Measurements from ENCODE around the gene CBLB.

CBLB gene

DNA sequence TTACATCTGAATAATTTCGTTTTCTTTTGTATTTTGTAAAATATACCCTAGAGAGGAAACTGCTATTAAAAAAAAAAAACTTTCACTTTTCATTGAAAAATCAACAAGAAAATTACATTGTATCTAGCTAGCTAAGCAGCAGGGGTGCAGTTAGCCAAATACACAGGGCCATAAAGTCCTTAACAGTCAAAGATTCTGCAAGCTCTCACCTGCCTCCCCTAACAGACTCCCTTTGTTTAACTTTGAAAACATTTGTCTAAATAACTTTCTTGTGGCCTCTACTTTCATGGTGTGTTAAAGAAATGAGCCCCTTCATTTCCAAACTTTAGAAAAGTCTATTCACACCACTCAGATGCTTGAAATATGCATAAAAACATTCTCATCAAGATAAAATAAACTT, 23.3 kb downstream of the CBLB start:
- no peak for DNase-seq (ENCODE audit: low spot score)

DNA sequence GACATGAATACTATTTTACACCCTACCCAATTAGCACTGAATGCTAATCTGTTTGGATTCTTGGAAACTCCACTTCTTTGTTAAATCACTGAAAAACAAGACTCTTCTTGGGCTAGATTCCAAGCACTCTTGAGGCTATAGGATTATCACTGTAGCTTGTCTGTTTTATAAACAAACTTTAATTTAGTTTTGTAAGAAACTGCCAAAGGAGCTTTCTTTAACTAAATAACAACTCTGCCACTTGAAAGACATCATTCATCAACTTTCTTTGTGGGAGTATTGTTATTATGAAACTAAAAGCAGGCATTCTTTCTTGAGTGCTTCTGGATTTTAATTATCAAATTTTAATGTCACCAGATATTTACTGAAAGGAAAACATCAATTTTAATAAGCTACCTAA, 24.1 kb downstream of the CBLB start:
- no peak for DNase-seq (ENCODE audit: low spot score)

DNA sequence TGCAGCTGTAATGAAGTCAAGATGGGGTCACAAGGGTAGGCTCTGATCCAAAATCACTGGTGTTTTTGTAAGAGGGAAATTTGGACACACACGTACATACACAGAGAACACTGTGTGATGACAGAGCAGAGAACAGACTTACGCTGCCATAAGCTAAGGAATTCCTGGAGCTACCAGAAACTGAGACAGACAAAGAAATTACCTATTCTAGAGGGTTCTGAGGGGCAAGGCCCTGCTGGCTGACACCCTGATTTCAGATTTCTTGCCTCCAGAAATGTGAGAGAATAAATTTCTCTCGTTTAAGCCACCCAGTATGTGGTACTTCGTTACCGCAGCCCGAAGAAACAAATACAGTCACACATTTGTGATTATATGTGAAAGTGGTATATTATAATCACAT, 24.8 kb downstream of the CBLB start:
- peak; percentile 70 for DNase-seq (ENCODE audit: low spot score)

DNA sequence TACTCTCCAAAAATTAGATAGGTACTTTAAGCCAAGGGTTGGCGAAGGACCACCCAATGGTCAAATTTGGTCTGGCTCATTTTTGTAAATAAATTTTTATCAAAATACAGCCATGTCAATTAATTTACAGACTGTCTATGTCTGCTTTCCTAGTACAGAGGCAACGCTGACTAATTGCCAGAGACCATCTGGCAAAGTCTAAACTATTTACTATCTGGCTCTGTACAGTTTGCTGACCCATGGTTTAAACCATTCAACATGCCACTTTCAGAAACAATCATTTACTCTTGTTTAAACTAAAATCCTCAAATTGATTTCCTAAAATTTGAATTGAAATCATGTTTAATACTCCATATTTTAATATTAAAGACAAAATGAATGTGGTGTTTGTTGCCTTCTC, 25.9 kb downstream of the CBLB start:
- DNase-seq (ENCODE audit: low spot score), result peak; percentile 75

DNA sequence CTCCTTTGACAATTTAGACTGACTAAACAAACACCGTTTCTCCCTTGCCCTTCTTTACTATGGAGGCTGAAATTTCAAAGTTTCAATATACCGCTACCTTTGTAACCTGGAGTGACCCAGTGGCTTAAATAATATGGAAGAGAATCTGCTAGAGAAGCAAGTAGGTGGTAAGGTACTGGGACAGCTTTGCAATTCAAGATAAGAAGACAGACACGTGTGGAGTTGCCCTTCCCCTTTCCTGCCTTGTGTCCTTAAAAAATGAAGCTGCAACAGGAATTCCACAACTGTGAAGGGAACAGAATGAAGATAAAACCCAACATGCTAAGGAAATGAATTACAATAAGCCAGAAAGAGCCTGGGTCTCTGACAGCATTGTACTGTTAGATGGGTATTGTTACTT, 26.4 kb downstream of the CBLB start:
- no peak for DNase-seq (ENCODE audit: low spot score)

DNA sequence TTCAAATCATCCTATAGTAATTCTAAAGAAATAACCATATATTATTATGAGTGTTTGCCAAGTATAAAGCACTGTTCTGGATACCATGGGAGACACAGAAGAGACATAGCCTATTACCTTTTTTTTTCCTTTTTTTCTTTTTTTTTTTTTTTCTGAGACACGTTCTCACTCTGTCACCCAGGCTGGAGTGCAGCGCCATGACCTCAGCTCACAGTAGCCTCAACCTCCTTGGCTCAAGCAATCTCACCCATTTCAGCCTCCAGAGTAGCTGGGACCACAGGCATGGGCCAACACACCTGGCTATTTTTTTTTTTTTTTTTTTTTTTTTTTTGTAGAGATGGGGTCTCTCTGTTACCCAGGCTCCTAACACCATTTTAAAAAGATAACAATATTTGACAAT, 30.9 kb downstream of the CBLB start:
- no peak for DNase-seq (ENCODE audit: low spot score)

DNA sequence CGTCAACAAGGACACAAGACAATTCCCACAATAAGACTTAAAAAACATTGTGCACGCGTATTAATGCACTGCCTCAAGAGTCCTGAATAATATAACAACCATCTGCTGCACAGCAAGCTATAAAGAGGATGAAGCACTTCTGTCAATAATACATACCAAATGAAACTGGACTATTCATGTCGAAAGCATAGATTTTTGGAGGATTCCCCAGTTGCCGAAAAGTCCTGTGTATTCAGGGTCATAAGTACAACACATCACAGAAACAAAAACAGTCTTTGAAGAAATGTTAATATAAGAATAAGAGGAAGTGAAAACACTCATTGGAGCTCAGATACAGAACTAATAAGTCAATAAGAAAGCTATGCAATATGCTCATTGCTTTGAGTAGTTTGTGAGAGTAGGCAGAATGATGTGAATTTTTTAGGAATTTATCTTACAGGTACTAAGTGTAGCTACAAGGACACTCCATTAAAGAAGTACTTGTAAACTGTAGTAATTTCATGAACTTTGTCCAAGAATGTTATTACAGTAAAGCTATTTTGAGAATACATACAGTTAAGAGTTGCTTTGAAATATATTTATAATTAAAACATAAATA, 31.6 kb downstream of the CBLB start:
- DNase-seq (ENCODE audit: low spot score), result peak; percentile 83

DNA sequence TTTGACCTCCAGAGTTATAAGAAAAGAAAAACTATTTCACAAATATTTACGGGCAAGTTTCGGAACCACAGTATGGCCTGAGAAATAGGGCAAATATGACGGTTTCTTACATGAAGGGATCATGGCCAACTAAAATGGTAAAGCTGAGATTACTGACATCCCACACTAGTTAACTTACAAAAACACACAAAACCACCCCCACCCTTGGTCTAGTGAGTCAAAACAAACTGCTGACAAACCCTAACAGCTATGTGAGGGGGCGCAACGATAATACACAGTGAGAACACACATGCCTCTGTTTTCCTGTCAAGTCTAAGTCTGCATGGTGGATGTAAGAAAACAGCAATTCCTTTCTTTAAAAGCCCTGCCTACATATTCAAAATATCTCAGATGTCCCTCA, 32.3 kb downstream of the CBLB start:
- peak; percentile 55 for DNase-seq (ENCODE audit: low spot score)

DNA sequence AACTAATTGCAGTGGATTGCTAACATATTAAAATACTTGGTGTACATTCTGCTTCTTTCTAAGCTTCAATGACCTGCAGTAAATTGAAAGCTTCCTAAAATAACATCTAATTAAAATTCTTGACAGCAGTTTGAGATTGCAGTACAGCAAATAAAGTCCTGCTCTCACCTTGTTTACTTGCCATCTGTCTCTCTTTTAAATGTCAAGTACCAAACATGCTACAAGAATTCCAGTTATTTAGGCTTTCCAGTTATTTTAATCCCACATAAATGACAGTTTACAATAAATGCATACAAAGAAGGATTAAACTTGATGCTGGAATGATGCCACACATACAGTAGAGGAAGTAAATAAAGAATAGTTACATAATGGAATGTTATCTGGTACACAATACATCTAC, 33.2 kb downstream of the CBLB start:
- peak; percentile 94 for DNase-seq (ENCODE audit: low spot score)

DNA sequence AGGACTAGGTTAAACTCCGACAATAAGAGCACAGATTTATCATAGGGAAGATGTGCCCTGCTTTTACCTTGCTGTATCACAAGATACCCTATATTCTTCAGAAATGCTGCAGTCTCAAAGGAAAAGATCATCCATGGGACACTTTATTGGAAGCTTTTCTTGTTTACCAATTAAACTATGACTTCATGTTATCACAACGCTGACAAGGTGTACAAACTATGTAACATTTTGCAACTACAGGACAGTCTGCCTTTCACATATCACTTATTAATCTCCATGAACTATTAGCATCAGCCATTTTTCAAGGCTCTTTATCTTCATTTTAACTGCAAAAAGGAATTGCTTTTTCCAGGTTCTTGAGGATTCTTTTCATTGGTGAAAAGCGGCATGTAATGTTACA, 34.0 kb downstream of the CBLB start:
- DNase-seq (ENCODE audit: low spot score), result no peak

DNA sequence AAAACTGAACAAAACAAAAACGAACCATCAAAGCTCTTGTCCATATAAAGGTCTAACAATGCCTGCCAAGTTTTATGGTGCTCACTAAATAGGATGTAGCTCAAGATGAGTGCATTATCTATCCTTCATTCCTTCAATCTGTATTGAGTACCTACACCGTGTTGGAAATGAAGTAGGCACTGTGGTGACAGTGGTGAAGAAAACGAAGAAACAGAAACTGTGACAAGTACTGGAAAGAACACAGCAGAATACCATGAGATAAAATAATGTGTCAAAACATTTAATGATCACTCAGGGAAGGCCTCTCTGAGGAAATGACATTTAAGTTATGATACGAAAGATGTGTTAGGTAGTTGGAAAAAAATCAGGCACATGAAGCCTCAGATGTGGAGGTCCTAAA, 36.2 kb downstream of the CBLB start:
- DNase-seq (ENCODE audit: low spot score), result no peak

DNA sequence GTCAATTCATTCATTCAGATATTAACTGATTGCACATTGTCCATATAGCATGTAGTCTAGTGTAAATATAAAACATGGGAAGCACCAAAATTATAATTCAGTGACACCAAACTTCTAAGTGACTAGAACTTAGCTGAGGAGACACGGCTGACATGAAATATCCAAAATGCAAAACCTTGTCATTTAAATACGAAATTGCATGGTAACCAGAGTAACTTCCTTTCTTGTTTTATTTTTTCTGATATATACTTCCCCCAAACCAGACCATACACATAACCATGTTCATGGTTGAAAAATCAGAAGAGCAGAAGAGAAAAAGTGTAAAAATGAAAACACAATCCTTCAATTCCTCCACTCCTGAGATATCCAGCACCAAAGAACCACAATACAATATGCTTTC, 38.0 kb downstream of the CBLB start:
- no peak for DNase-seq (ENCODE audit: low spot score)

DNA sequence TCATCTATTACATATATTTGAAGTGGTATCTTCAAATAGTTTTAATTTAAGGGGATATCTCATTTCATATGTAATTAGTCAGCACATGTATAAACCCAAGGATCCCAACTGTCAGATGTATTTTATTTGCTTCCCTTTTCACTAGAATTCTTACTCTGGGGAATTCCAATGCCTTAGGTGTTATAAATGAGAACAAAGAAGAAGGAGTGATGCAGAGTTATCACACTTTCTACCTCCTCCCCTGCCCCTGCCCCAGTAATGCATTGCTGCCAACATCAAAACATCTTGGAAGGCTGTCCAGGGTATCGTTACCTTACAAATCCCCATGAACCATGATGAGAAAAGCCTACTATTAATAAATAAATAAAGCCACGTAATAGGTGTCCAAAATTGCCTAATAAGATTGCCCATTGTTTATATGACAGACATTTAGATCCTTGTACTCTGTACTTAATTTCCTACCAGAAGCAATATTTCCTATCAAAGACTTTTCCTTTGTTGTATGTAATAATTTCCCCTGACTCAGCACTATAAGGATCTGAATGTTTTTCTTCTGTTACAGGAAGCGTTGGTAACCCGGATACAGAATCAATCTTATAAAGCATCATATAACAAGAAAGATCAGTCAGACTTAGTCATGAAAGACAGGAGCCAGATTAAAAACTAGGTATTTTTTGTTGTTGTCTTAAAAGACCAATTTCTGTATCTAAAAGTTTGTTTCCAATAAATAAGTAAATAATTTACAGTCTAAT, 38.8 kb downstream of the CBLB start:
- no peak for DNase-seq (ENCODE audit: low spot score)

DNA sequence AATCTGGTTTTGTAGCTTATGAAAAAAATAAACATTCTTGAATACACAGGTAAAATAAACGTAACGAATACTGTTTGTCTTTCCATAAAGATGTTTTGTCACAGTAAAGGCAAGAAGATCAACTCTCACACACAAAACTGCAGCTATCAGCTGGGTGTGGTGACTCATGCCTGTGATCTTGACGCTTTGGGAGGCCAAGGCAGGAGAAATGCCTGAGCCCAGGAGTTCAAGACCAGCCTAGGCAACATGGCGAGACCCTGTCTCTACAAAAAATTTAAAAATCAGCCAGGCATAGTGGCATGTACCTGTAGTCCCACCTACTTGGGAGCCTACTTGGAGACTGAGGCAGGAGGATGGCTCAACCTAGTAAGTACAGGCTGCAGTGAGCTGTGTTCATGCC, 39.6 kb downstream of the CBLB start:
- DNase-seq (ENCODE audit: low spot score), result no peak

DNA sequence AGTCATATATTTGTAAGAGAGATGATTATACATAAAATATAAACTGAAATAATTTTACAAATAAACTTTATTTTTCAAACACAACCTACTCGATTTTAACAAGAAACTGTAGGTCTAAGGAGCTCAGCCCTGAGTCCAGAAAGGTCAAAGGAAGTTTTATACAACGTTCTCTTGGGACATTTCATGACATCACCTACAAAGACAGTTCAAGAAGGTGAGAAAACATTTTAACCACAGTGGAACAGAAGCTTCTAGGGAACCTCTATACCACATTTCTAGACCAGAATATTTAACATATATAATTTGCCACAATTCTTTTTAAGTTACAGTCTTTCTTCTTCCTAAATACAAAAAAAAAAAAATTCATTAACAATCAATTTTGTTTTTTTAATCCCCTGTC, 40.1 kb downstream of the CBLB start:
- DNase-seq (ENCODE audit: low spot score), result no peak

DNA sequence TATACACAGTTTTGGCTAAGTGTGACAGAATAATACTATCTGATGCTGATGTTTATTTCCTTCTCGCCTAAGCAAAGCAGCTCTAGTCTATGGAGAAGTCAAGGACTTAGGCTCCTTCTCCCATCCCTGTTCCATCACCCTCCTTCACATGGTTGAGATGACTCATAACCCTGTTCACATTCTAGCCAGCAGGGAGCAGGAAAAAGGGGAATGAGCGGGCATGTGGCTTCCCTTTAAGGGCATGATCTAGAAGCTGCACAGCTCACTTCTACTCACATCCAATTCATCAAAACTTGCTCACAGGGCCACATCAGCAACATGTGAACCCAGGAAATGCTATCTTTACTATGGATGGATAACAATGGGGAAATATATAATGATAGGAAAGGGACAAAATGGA, 40.9 kb downstream of the CBLB start:
- no peak for DNase-seq (ENCODE audit: low spot score)

DNA sequence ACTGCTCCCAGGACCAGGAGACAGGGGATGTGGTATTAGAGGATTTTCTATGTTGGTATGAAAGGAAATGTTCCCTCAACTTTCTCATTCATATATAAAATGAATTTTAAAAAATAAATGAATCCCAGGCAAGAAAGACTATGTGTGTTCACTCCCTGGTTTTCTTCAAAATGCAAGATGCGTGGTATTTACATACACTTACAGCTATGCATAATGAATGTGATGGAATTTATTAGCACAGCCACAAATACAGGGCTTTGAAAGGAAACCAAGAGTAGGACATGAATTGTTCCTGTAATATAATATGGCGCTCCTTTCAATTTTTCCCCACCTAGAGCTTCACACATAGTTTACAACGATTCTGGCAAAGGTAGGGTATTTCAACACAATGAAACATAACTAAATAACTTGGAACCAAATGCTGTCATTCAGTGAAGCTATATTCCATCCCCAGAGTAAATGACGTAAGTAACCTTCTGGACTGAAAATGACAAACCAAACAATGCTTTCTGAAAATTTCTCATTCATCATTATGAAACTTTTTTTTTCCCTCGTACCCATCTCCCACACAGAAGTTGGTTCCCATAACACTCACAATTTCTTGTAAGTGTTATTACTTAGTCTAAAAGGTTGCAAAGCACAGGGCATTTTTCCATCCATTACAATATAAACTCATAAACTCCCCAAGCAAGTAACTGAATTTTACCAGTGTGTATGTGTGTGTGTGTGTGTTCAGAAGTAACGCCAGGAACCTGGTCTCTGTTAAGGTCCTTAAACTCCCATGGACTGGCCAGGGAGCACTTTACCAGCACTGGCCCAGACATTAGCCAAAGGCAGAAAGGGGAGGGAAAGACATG, 41.8 kb downstream of the CBLB start:
- DNase-seq (ENCODE audit: low spot score), result no peak

DNA sequence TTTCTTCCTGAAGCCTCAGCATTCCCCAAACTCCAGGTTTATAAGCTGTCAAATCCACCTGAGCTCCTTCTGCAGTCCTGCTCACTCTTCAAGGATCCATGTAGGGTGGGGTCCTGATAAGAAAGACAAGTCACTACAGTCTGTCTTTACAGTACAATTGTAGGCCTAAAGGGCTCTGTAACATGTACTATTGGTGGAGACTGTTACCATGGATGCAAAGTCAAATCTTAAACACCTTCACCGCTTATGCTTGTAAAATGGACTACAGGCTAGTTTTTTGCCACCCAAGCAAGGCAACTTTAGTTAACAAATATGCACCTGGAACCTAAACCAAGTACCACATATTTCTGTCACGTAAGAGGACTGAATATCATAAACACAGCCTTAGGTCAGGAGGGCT, 44.7 kb downstream of the CBLB start:
- no peak for DNase-seq (ENCODE audit: low spot score)

DNA sequence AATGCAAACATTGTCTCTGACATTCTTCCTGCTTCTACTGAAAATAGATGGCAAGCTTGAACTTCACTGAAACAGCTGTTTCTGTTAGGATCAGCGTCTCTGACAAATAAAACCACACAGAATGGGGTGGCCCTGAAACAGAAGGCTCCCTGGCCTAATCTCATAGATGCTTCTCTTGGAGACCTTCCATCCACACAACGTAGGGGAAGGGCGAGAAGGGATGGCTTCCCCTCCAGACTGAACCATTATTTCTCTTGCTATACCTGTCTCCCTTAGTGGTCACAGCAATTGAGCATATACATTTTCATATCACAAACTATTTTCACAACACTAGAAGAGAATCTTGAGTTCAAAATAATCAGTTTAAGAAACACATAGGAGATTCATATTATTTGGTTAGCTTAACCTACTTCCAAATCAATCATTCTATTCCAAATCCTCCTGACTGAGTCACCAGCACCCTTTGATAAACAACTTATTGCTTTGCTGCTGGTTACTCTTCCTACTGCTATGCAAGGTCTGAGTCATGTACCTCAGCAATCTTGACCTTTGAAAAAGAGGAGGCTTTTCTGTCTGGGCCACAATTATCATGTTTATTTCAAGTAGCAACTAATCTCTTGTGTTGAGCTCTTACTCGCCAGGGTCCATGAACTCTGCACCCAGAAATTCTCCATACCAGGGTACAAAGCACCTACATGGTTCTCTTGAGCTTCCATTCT, 45.5 kb downstream of the CBLB start:
- no peak for DNase-seq (ENCODE audit: low spot score)

DNA sequence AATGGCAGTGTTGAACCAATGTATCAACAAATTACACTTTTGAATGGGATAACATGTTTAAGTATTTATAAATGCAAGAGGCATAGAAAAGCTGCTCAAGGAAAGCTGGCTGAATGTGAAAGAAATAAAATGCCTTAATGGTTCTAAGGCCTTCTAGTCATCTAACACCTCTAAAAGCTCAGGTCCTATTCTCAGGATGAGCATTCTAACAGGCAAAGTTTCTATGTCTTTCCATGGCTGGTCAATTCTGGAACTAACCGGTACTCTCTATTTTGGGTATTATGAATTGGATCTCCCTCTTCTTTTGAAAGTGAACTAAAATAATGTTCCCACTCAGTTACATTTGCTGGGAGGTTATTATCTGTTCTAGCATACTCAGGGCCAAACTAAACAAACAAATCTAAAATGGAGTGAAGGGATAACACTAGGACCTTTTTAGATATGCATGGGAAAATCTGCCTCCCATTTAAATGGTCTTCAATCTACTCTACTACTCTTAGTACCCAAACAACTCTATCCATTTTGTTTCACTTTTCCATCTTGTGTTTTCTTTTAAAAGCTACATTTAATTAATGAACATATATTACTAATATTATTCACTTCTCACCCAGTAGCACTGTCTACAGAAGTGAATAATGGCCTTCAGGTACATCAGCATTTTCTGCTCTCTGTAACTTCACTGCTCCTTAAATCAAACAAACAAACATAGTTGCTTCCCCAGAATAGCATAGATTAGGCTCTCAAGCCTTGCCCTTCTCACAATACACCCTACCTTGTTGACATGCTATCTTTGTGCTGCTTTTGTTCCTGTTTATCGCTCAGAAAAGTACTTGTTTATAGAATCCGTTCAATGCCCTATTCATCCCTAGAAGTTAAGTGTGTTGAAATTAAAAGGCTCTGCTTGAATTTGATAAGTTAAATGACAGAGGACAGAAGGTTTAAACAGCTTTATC, 46.4 kb downstream of the CBLB start:
- peak; percentile 11 for DNase-seq (ENCODE audit: low spot score)

DNA sequence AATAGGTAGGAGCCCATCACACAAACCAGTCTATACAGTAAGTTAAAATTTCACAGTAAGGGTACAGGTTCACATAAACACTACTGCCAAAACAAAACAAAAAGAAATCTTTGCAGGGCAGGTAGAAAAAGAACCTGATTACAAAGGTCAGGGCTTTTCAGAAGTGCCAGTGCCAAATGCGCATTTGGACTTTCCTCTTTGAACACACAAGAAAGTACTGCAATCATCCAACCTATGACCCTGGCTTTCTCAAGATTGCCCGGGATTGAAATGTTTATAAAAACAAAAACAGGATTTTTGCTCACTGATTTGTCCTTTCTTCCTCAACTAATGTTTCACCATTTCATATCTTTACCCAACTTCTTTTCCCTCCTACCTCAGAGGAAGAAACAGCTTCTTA, 47.4 kb downstream of the CBLB start:
- no peak for DNase-seq (ENCODE audit: low spot score)
